DOHH2 (cell line): ENCODE data around the gene COL4A1.

ENCODE experiments used
- H3F3A ChIP-seq: fragments of 200-600 bp; sonication (generic), shearing (Covaris generic); 2 replicates; pipeline ENCODE4 v1.6.0; 2016; ENCODE audit warnings: antibody characterized with exemption, mild to moderate bottlenecking; ENCODE audit not compliant: control insufficient read depth, insufficient read depth
- H3K27ac ChIP-seq: fragments of 200-600 bp; sonication (generic); 2 replicates; pipeline ENCODE4 v1.5.1; 2014; ENCODE audit warnings: low read depth, mild to moderate bottlenecking, low read length, moderate library complexity
- H3K27me3 ChIP-seq: fragments of 200-600 bp; sonication (generic); 2 replicates; pipeline ENCODE4 v1.6.1; 2014; ENCODE audit warnings: mild to moderate bottlenecking, low read length, mixed read lengths; ENCODE audit not compliant: control insufficient read depth
- H3K36me3 ChIP-seq: fragments of 200-600 bp; sonication (generic); 2 replicates; pipeline ENCODE4 v1.6.1; 2014; ENCODE audit warnings: mild to moderate bottlenecking, low read length, moderate library complexity, mixed read lengths; ENCODE audit not compliant: control insufficient read depth
- H3K4me1 ChIP-seq: fragments of 200-600 bp; sonication (generic); 2 replicates; pipeline ENCODE4 v1.6.1; 2014; ENCODE audit warnings: mild to moderate bottlenecking, low read length, mixed read lengths; ENCODE audit not compliant: control insufficient read depth
- H3K4me2 ChIP-seq: fragments of 200-600 bp; sonication (generic); 2 replicates; pipeline ENCODE4 v1.6.0; 2014; ENCODE audit warnings: mild to moderate bottlenecking, low read length, moderate library complexity
- H3K4me3 ChIP-seq: fragments of 200-600 bp; sonication (generic); 2 replicates; pipeline ENCODE4 v1.5.1; 2014; ENCODE audit warnings: mild to moderate bottlenecking, low read length, mixed read lengths
- H3K79me2 ChIP-seq: fragments of 200-600 bp; sonication (generic); 2 replicates; pipeline ENCODE4 v1.6.1; 2014; ENCODE audit warnings: mild to moderate bottlenecking, low read length, mixed read lengths; ENCODE audit not compliant: control insufficient read depth
- H3K9me2 ChIP-seq: fragments of 200-600 bp; sonication (generic); replicated peaks from 2 replicates; pipeline ENCODE4 v1.6.1; 2014; ENCODE audit warnings: mild to moderate bottlenecking, low read length, mixed read lengths; ENCODE audit not compliant: control insufficient read depth
- H3K9me3 ChIP-seq: fragments of 200-600 bp; sonication (generic); 2 replicates; pipeline ENCODE4 v1.6.1; 2014; ENCODE audit warnings: antibody characterized with exemption, low read length, mixed read lengths; ENCODE audit not compliant: control insufficient read depth, insufficient read depth
- H4K20me1 ChIP-seq: fragments of 200-600 bp; sonication (generic); 2 replicates; pipeline ENCODE4 v1.6.0; 2014; ENCODE audit warnings: low read depth, mild to moderate bottlenecking, antibody characterized with exemption, low read length, moderate library complexity; ENCODE audit not compliant: control insufficient read depth, insufficient read depth
- EZH2phosphoT487 ChIP-seq: fragments of 200-600 bp; sonication (generic); IDR thresholded peaks from 2 replicates; pipeline ENCODE4 v1.6.1; 2017; ENCODE audit warnings: borderline replicate concordance, mild to moderate bottlenecking, antibody characterized with exemption, low read length, moderate library complexity, mixed read lengths
- TF ChIP-seq, protein P1 (sequence below): fragments of 200-600 bp; sonication (generic); IDR thresholded peaks from one replicate; pipeline ENCODE4 v1.5.1; 2014; ENCODE audit warnings: antibody characterized with exemption, mild to moderate bottlenecking, low read depth, low read length; ENCODE audit not compliant: poor library complexity, severe bottlenecking

The COL4A1 gene

DNA sequence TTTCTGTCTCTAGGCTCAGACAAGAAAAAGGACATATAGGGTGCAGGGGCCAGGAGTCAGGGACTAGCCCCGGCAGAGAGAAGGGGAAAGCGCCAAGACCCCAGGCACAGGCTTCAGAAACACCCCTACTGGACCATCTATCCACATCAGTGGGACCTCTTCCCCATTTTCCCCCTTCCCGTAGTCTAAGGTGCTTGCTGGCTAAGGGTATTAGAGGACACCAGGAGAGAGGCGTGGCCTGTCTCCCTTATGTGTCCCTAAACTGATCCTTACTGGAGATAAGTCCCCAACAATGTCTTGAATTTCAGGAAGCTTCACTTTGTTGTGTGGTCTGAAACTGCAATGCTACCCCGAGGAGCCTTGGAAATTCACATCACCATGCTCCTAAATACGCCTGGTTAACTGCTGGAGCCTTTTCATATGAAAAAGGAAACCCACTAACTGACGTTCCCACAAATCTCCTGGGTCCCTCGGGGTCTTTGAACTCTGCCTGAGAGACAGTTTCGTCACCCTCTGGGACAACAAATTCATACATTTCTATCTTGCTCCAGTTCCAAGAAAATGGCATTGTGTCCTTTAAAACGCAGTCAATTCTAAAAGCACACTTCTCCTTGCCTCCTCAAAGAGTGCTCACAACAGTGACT is 197.7 kb downstream of the COL4A1 start:
- H3K79me2 ChIP-seq, result no peaks in the 10 kb centered on the region
- H3K27ac ChIP-seq, result no peak overlapping the region
- no peak overlapping the region for H3K4me2 ChIP-seq
- H3K27me3 ChIP-seq, result no peaks in the 10 kb centered on the region
- TF ChIP-seq, protein P1, sequence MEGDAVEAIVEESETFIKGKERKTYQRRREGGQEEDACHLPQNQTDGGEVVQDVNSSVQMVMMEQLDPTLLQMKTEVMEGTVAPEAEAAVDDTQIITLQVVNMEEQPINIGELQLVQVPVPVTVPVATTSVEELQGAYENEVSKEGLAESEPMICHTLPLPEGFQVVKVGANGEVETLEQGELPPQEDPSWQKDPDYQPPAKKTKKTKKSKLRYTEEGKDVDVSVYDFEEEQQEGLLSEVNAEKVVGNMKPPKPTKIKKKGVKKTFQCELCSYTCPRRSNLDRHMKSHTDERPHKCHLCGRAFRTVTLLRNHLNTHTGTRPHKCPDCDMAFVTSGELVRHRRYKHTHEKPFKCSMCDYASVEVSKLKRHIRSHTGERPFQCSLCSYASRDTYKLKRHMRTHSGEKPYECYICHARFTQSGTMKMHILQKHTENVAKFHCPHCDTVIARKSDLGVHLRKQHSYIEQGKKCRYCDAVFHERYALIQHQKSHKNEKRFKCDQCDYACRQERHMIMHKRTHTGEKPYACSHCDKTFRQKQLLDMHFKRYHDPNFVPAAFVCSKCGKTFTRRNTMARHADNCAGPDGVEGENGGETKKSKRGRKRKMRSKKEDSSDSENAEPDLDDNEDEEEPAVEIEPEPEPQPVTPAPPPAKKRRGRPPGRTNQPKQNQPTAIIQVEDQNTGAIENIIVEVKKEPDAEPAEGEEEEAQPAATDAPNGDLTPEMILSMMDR, result no peak
- TF ChIP-seq EZH2phosphoT487, result no peak
- no peak overlapping the region for H3K4me3 ChIP-seq
- H3K9me3 ChIP-seq, result no peaks in the 10 kb centered on the region
- no peaks in the 10 kb centered on the region for H3F3A ChIP-seq
- no peaks in the 10 kb centered on the region for H3K9me2 ChIP-seq
- H3K4me1 ChIP-seq, result no peaks in the 10 kb centered on the region
- H4K20me1 ChIP-seq, result no peaks in the 10 kb centered on the region
- H3K36me3 ChIP-seq, result no peaks in the 10 kb centered on the region

DNA sequence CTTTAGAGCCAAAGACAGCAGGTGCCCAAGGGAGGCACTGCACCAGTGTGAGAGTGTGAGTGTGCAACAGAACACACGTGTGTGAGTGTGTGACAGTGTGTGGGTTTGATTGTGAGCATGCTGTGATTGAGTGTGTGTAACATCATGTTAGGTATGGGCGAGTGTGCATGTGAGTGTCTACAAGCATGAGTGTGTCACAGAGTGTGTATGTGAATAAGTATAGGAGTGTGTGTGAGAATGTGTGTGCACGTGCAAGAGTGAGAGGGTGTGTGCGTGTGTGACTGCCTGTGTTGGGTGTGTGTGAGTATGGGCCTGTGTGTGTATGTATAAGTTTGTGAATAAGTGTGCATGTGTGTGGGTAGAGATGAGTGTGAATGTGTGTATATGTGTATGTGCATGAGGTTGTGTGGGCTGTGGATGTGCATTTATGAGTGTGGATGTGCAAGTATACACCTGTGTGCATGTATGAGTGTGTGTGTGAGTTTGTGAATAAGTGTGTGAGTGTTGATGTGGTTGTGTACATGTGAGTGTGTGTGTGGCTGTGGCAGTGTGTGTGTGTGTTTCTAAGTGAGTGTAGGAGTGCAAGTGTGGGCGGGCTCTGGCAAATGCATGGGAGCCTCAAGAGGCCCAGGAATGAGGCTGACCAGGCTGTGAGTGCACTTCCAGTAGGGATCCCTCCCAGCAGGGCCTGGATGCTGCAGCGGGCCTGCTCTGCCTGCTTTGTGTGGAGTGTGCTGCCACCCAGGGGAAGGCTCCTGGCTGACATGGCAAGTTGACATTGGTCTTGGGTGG is 198.4 kb downstream of the COL4A1 start:
- no peaks in the 10 kb centered on the region for H3K79me2 ChIP-seq
- H3K27me3 ChIP-seq, result no peaks in the 10 kb centered on the region
- no peaks in the 10 kb centered on the region for H3F3A ChIP-seq
- H3K4me3 ChIP-seq, result no peak overlapping the region
- no peaks in the 10 kb centered on the region for H3K36me3 ChIP-seq
- no peaks in the 10 kb centered on the region for H3K9me3 ChIP-seq
- no peak overlapping the region for H3K27ac ChIP-seq
- TF ChIP-seq, protein P1, result peak; percentile 12
- TF ChIP-seq EZH2phosphoT487, result no peak
- H3K4me1 ChIP-seq, result no peaks in the 10 kb centered on the region
- H3K9me2 ChIP-seq, result no peaks in the 10 kb centered on the region
- no peak overlapping the region for H3K4me2 ChIP-seq
- H4K20me1 ChIP-seq, result no peaks in the 10 kb centered on the region

DNA sequence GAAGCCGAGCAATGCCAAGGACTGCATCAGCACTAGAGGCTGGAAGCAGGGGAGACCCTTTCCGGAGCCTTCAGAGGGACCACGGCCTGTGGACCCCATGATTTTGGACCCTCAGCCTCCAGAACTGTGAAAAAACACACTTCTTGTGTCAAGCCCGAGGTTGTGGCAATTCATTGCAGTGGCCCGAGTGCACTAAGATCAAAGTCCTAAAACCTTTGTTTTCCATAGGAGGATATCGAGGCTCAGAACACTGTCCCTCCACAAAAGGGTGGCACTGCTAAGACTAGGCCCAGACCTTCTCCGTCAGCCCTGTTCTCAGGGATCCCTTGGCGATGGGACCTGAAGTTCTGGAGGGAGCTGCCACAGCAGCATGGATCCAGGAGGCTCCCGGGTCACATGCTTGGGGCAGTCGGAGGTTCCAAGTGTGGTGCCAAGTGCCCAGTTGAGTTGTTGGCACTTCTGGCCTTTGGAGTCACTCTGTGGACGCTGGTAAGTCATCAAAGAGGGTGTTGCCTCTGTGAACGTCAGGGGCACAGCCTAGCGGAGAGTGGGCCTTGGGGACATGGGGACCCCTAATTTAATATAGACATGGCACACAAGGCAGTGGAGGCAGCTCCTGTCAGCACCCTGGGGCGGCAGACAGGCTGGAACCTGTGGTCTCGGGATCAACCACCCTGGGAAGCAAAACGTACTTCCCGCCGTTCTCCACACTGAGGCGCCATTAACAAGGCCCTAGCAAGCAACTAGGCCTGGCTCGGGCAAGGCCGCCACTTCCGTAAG is 199.2 kb downstream of the COL4A1 start:
- Histone ChIP-seq H3K36me3 (no peaks in the 10 kb centered on the region), H4K20me1 (no peaks in the 10 kb centered on the region), H3F3A (no peaks in the 10 kb centered on the region), H3K4me3 (no peak overlapping the region), H3K9me2 (no peaks in the 10 kb centered on the region), H3K27me3 (no peaks in the 10 kb centered on the region), H3K4me1 (no peaks in the 10 kb centered on the region), H3K4me2 (no peak overlapping the region), H3K27ac (no peak overlapping the region), H3K79me2 (no peaks in the 10 kb centered on the region), H3K9me3 (no peaks in the 10 kb centered on the region)
- no peak for TF ChIP-seq EZH2phosphoT487
- TF ChIP-seq, protein P1, result peak; percentile 43
